Parathyroid adenoma (tissue), 2 donors: ENCODE measurements around the gene PRR23E.

ENCODE experiments used
- H2AFZ ChIP-seq: fragments of 300-600 bp; sonication (generic); one replicate; pipeline ENCODE4 v1.7.0; 2017; ENCODE audit warnings: antibody characterized with exemption, mild to moderate bottlenecking
- H3K27ac ChIP-seq: fragments of 300-600 bp; sonication (generic); one replicate; pipeline ENCODE4 v1.7.0; 2017
- H3K27me3 ChIP-seq: fragments of 300-600 bp; sonication (generic); one replicate; pipeline ENCODE4 v1.7.0; 2017; ENCODE audit warnings: low read length; ENCODE audit not compliant: control insufficient read depth, insufficient read depth
- H3K36me3 ChIP-seq: fragments of 300-600 bp; sonication (generic); one replicate; pipeline ENCODE4 v1.7.0; 2017; ENCODE audit warnings: low read length; ENCODE audit not compliant: control insufficient read depth, insufficient read depth
- H3K4me1 ChIP-seq: fragments of 300-600 bp; sonication (generic); one replicate; pipeline ENCODE4 v1.7.0; 2017; ENCODE audit warnings: control low read depth
- H3K4me2 ChIP-seq: fragments of 300-600 bp; sonication (generic); one replicate; pipeline ENCODE4 v1.7.0; 2017; ENCODE audit warnings: low read length
- H3K4me3 ChIP-seq: fragments of 300-600 bp; sonication (generic); one replicate; pipeline ENCODE4 v1.7.0; 2017; ENCODE audit warnings: low read depth, low read length
- H3K79me2 ChIP-seq: fragments of 300-600 bp; sonication (generic); one replicate; pipeline ENCODE4 v1.7.0; 2017; ENCODE audit warnings: control low read depth
- H3K9ac ChIP-seq: fragments of 300-600 bp; sonication (generic); one replicate; pipeline ENCODE4 v1.7.0; 2017; ENCODE audit warnings: mild to moderate bottlenecking
- H3K9me3 ChIP-seq: fragments of 300-600 bp; sonication (generic); one replicate; pipeline ENCODE4 v1.7.0; 2017; ENCODE audit warnings: low read length; ENCODE audit not compliant: control insufficient read depth
- TF ChIP-seq, protein P1 (sequence below): fragments of 300-600 bp; sonication (generic); IDR thresholded peaks from one replicate; pipeline ENCODE4 v1.7.0; 2017; ENCODE audit warnings: antibody characterized with exemption, mild to moderate bottlenecking
- donor health status: primary hyperparathyroidism.

Gene PRR23E

DNA sequence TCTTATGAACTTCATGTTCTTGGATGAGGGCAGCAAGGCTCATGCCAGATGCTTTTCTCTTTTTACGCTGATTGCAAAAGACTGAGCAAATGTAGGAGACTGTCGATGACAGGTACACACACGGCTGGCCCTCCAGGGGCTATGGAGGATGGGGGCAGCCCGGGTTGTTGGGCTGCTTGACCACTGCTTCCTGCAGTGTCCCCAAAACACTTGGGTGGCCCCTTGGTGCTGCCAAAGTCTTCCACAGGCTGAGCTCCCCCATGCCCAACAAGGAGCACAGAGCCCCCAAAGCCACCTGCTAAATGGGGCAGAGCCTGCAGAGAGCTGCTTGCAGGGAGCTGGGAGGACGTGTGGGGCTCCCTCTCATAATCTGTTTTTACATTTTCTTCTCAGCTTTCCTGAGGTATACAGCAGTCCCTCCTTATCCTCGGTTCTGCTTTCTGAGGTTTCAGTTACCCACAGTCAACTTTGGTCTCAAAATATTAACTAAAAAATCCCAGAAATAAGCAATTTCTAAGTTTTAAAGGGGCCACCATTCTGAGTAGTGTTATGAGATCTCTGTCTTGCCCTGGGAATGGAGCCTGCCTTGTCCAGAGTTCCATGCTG lies 7.3 kb downstream of the PRR23E start:
- Histone ChIP-seq H3K4me1 (no peaks in the 10 kb centered on the region), H2AFZ (no peak overlapping the region), H3K27ac (no peak overlapping the region), H3K9ac (no peak overlapping the region), H3K36me3 (no peaks in the 10 kb centered on the region), H3K79me2 (no peaks in the 10 kb centered on the region), H3K9me3 (no peaks in the 10 kb centered on the region), H3K27me3 (no peaks in the 10 kb centered on the region), H3K4me3 (no peak overlapping the region), H3K4me2 (no peak overlapping the region)
- TF ChIP-seq, protein P1, sequence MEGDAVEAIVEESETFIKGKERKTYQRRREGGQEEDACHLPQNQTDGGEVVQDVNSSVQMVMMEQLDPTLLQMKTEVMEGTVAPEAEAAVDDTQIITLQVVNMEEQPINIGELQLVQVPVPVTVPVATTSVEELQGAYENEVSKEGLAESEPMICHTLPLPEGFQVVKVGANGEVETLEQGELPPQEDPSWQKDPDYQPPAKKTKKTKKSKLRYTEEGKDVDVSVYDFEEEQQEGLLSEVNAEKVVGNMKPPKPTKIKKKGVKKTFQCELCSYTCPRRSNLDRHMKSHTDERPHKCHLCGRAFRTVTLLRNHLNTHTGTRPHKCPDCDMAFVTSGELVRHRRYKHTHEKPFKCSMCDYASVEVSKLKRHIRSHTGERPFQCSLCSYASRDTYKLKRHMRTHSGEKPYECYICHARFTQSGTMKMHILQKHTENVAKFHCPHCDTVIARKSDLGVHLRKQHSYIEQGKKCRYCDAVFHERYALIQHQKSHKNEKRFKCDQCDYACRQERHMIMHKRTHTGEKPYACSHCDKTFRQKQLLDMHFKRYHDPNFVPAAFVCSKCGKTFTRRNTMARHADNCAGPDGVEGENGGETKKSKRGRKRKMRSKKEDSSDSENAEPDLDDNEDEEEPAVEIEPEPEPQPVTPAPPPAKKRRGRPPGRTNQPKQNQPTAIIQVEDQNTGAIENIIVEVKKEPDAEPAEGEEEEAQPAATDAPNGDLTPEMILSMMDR, result no peak

- Histone ChIP-seq H3K4me1 (no peaks in the 10 kb centered on the region), H3K27ac (no peak overlapping the region), H3K9ac (no peak overlapping the region), H3K9me3 (no peaks in the 10 kb centered on the region), H3K27me3 (no peaks in the 10 kb centered on the region), H3K4me2 (no peak overlapping the region), H3K36me3 (no peaks in the 10 kb centered on the region), H2AFZ (no peak overlapping the region), H3K4me3 (no peak overlapping the region), H3K79me2 (no peaks in the 10 kb centered on the region)
- TF ChIP-seq, protein P1, result no peak
These were observed 10.1 kb downstream of the PRR23E start for GRCh38 chr3:127203024-127203423.

DNA sequence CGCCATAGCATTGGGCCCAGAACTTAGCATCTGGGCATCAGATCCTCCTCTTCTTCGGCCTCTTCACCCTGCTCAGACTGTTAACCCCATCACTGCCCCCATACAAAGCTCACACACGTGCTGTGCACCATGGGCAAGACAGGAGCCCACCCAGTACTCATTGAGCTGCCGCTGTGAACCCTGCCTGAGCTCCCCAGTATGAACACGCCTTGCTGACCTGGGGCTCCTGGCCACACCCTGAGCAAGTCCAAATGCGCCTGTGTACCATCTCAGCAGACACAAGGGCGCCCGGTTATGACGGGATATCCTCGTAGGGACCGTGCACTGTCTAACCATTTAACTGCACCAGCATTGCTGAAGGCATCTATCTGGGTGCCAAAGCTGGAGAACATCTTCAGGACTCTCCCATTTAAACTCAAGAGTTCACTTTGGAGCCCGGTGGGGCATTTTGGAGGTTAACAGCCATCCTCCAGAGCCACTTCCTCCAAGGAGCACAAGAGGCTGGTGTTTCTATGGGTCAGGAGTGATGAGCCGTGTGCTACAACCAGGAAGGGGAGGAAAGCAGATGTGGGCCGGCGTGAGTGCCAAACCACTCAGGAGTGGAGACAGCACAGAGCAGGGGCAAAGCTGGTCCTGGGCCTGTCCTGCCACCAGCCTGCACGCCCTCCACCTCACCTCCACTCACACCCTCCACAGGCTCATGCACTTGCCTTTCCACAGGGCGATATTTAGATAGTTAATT lies 12.1 kb downstream of the PRR23E start:
- Histone ChIP-seq H3K79me2 (no peaks in the 10 kb centered on the region), H3K9ac (no peak overlapping the region), H3K4me3 (no peak overlapping the region), H3K27ac (no peak overlapping the region), H2AFZ (no peak overlapping the region), H3K27me3 (no peaks in the 10 kb centered on the region), H3K4me1 (no peaks in the 10 kb centered on the region), H3K4me2 (no peak overlapping the region), H3K9me3 (no peaks in the 10 kb centered on the region), H3K36me3 (no peaks in the 10 kb centered on the region)
- TF ChIP-seq, protein P1, result no peak

- Histone ChIP-seq H3K36me3 (no peaks in the 10 kb centered on the region), H2AFZ (no peak overlapping the region), H3K79me2 (no peaks in the 10 kb centered on the region), H3K4me2 (no peak overlapping the region), H3K27ac (no peak overlapping the region), H3K4me1 (no peaks in the 10 kb centered on the region), H3K27me3 (no peaks in the 10 kb centered on the region), H3K4me3 (no peak overlapping the region), H3K9ac (no peak overlapping the region), H3K9me3 (no peaks in the 10 kb centered on the region)
- TF ChIP-seq, protein P1, result no peak
These were observed 13.2 kb downstream of the PRR23E start for GRCh38 chr3:127206154-127206553.
